Measurements from ENCODE around the gene TOX2.
A peak's percentile ranks its signal among the peaks of the same experiment; 100 is the strongest.

TOX2 gene

DNA sequence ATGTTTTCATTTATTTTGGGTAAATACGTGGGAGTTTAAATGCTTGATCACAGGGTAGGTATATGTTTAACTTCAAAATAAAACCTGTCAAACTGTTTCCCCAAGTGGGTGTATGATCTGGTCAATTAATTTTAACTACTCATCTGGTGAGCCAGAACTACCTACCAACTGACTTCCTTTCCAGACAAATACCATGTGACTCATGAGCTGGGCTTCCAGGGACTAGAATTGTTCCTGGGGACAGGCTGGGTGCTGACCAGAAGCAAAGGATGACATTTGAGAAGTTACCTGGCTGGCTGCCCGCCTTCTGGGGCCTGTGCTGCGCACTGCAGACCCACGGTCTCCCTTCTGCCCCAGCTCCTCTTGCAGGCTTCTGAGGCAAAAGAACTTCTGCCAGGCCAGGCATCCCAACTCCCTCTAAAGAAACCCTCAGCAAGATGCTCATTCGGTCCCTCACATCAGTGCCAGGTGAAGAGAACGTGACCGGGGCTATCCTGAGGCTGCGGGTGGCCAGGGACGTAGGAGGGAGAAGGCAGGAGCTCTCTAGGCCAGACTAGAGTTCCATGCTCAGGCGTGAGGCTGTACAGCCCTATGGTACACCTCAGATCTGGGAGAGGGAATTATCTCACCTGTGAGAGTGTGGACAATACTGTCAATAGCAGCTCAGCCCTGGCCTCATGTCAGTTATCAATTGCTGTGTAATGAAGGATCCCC is 168.7 kb downstream of the TOX2 start:
- DNase-seq, result no peak

DNA sequence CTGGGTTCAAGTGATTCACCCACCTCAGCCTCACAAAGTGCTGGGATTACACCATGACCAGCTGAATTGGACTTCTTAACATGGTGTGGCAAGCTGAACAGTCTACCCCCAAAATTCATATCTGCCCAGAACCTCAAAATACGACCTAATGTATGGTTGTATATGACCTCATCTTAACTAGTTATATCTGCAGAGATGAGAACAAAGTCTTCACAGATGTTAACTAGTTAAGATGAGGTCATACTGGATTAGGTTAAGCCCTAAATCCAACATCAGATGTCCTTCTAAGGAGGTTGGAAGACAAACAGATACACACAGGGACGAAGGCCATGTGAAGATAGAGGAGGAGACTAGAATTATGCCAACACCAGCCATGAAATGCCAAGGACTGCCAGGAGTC is 169.8 kb downstream of the TOX2 start:
- no peak for DNase-seq

DNA sequence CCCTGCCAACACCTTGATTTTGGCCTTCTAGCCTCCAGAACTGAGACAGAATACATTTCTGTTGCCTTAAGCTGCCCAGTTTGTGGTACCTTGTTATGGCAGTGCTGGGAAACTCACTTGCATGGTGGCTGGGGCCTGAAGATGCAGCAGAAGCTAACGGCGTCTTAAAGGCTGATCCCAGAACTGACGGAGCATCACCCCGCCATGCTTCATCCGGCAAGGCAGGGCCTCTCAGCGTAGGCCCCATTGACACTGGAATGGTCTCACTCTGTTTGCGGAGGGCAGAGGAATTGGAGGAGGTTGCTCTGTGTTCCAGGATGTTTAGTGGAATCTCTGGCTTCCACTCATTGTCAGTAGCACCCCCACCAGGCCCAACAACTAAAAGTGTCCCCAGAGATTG is 170.2 kb downstream of the TOX2 start:
- no peak for DNase-seq

DNA sequence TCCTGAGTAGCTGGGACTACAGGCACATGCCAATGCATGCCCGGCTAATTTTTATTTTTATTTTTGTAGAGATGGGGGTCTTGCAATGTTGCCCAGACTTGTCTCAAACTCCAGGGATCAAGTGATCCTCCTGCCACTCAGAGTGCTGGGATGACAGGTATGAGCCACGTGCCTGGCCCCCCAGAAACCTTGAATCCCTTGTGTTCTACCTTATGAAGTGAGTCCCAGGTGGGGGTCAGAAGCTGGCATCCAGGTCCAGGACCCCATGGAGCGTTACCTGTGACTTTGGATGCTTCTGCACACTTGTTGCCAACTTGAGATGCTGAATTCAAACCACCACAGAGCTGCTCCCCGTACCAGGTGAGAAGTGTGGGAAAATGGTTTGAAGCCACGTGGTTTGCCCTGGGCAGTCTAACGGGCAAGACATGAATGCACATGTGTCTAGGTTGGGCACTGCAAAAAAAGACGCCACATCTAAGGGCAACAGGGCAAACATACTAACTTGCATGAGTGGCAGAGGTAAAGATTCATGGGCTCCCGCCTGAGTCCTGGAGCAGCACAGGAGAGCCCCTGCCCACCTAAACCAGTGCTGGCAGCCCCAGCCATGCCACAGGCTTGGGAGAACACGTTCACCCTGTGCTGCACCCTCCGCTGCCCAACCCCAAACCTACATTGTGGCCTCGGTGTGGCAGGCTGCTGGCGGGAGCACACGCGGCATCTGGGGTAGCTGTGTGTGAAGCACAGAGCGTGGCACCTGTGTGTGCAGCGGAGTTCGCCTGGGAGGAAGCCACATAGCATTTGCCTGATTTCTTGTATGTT is 171.2 kb downstream of the TOX2 start:
- DNase-seq, result no peak

DNA sequence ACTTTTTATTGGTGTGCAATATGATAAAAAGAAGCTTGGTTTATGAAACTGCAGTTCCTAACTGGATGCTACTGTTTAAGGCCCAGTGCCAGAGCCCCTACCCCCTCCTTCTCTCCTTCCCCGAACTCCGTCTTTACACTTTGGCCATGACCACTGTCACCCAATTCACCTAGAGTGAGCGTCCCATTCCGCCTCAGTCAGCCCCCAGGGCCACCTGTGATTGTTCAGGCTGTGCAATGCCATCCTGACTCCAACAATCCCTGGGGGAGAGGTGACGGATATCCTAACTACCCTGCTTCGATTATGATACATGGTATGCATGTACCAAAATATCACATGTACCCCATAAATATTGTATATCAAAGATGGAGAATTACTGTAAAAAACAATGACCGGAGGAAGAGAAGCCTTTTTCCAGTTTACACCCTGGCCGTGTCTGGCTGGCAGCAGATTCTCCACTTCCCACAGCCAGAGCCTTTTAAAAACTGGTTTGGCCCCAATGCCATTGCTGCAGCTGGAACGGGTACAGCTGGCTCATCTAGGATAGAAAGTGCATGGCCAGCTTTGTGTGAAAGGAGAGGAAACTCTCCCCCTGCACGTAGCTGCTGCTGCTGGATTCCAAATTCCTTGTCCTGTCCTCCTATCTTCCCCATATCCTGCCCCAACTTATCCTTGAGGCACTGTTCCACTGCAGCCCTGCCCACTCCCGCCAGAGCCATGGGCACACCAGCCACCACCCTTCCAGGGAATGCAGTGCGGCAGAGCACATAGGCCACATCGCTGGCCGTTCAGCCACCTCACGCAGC is 172.6 kb downstream of the TOX2 start:
- no peak for DNase-seq

DNA sequence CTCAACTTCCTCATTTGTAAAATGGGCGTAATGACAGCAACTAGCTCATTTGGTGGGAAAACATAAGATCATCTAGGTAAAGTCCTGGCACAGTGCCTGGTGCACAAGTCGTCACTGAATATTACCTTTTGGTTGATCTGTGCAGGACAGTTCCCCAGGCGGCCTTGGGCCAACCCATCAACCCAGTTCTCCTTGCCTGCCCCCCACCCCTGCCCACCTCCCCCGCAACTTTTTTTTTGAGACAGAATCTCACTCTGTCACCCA is 173.1 kb downstream of the TOX2 start:
- no peak for DNase-seq

DNA sequence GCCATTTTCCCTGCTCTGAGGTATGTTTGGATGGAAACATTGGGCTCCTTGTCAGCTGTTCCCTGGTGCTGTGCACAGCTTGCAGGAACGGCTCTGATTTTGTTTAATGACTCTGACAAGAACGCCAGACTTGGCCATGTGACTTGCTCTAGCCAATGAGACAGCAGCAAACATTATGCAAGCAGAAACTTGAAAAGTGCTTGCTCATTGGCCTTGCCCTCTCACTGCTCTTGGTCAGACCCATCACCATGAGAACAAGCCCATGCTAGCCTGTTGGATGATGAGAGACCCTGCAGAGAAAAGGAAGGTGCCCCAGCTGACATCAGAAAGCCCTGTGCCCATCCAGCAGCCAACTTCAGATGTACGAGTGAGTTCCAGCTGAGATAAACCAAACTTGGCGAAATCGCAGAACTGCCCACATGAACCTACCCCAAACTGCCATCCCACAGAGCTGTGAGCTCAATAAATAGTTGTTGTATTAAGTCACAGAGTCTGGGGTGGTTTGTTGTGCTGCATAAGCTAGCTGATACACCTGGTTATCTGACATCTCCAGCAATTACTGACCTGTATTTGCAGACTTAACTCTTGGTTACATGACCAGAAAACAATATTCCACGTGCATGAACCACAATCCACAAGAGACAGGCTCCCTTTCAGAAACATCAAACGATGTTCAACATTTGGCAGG is 175.5 kb downstream of the TOX2 start:
- no peak for DNase-seq

DNA sequence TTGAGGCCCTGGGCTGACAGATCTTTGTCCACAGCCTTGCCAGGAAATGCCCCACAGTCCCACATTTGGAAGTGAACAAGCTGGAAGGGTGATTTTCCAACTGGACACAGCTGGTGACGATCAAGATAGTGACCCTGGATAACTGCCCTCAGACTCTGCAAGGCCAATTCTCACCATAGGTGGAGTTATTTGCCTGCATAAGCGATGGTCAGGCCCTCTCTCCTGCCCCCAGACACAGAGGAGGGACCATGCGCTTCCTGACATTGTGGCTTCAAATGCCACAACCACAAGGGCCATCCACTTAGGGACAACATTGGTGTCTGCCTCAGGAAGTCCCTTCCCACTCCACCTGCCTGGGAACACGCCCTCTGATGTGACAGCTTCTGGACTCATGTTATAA is 176.4 kb downstream of the TOX2 start:
- DNase-seq, result no peak

DNA sequence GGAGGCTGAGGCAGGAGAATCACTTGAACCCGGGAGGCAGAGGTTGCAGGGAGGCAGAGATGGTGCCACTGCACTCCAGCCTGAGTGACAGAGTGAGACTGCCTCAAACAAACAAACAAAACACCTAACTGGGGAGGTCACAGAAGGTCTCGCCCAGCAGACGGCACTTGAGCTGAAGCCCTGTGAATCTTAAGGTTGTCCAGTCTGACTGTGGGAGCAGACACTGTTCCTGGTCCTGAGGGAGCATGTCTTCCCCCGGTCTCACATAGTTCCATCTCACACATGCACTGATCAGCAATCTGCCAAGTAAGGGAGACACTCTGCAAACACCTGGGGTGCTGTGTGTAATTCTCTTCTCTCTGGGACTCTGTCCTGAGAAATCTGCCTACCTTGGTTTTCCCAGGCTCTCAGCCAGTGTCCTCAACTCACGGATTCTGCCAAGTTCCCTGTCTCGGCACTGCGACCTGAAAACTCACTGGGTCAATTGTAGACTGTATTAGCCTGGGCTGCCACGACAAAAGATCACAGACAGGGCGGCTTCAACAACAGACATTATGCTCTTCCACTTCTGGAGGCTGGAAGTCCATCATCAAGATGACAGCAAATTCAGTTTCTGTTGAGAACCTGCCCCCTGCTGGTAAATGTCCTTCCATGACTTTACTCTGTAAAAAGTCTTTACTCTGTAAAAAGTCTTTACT is 178.0 kb downstream of the TOX2 start:
- DNase-seq, result peak; percentile 23

DNA sequence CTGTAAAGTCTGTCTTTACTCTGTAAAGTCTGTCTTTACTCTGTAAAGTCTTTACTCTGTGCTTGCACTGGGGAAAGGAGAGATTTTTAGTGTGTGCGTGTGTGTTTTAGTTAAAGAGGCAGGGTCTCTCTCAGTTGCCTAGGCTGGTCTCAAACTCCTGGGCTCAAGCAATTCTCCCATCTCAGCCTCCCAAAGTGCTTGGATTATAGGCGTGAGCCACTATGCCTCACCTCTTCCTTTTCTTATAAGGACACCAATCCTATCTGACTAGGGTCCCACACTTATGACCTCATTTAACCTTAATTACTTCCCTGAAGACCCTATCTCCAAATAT is 178.6 kb downstream of the TOX2 start:
- DNase-seq, result no peak

DNA sequence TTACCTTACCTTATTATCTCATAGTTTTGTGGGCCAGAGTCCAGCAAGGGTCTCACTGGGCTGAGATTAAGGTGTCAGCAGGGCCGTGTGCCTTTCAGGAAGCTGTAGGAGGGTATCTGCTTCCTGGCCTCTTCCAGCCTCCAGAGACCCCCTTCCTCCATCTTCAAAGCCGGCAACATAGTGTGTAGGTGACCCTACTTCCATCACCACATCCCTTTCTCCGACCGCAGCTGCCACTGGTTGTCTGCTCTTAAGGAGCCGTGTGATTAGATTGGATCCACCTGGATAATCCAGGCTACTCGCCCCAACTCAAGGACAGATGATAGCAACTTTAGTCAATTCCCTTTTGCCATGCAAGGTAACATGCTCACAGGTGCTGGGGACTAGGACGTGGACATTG is 181.2 kb downstream of the TOX2 start:
- DNase-seq, result no peak

DNA sequence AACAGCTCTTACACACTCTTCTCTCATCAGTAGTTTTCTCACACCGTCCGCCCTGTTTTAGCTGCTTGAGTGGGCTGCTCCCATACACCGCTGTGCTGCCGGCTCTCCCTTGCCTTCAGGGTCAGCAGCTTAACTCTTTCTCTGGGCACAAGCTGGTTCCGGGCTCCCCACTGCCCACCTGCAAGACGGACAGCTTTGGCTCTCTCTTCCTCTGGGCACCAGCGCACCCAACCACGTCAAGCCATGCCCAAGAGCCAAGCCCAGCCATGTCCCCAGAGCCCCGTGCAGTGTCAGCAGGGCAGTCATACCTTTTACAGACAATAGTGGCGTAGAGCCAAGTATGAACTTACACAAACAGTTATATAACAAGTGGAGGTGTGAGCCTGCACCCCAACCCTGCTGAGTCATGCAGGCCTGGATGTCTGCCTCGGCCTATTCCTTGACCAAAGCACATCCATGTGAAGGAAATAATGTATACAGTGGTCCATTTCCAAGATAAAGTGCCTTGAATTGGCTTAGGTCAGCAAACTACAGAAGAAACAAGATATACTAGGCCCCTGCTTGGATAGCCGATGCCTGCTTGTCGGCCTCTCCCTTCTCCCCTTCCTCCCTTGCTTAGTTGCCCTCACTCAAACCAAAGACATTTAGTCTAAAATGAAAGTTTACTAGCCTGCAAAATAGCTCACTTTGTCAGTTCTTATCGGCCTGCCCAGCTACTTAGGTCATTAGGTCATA is 183.0 kb downstream of the TOX2 start:
- DNase-seq, result no peak

DNA sequence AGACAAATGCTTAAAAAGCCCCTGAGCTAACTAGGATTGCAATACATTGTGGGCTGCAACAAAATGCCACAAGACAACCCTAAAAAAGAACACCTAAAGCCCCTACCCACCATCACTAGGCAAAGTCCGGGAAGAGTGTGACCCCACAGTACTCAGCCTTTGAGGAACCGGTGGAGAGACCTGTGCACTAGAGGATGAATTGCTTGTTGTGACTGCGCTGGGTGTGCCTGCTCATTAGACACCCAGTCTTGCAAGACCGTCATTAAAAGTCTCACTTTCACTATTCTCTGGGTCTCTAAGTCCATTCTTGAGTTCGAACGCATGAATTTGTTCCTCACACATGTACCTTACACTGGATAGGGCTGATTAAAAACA is 183.6 kb downstream of the TOX2 start:
- DNase-seq, result no peak

DNA sequence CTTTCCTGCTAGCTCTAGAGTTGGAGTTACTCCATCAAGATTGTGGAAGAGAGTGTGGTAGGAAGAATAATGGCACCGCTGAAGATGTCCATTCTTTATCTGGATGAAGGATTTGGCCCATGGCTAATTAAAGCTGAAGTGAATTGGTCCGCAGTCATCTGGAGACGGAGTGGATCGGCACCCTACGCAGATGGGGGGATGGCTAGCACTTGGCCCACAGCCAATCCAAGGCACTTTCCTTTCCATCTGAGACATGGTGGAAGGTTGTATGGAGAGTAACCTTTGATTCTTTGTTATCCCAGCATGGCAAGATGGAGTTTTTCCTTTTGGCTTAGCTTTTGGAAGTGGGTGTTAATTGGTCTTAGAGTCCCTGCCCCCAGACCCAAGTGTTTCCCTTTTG is 184.0 kb downstream of the TOX2 start:
- no peak for DNase-seq

DNA sequence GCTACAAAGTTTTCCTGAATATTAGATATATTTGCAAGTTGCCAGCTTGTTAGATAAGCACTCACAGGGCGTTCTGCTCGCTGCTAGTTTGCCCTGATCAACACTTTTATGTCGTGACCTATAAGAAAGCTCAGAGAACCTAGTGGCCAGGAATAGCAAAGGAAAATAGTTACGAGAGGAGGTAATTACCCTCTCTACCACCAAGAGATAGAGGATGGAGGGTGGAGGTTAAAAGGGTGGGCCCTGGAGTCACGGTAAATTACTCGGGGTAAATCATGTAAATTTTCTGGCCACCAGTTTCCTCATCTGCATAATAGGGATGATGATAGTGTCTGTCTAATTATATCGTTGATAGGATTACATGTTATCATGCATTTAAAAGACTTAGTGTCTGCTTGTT is 185.2 kb downstream of the TOX2 start:
- no peak for DNase-seq

DNA sequence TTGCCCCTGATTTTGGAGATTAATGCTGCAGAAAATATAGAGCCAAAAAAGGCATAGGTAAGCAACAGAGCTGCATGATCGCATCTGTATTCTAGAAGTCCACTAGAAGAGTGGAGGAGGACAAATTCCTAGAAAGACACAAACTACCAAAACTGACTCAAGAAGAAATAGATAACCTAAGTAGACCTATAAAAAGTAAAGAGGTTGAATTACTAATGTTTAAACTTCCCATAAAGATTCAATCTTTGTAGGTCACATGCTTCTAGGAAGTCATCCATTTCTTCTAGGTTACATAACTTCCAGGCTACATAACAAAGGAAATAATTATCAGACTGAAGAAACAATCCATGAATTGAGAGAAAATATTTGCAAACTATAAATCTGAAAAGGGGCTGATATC is 187.9 kb downstream of the TOX2 start:
- no peak for DNase-seq

DNA sequence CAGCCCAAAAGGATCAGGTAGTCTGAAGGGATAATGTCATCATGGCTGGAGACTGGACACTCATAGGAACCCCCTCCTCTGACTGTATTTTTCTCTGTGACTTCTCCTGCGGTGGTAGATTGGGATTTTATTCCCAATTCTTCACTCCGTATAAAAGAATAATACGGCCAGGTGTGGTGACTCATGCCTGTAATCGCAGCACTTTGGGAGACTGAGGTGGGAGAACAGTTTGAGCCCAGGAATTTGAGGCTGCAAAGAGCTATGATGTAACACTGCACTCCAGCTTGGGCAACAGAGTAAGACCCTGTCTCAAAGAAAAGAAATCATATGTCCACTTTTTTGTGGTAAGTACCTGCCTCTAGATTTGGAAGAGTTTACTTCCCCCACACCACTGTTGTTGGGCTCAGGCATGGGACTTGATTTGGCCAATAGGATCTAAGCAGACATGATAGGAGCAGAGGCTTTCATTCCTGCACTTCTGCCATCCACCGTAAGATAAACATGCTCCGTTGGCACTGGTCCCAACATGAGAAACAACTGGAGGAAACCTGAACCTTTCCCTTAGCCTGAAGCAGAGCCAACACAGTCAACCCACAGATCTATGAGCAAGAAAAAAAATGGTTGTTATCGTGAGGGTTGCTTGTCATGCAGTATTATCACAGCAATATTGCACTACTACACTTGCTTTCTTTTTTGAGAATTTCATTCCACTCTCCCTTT is 190.3 kb downstream of the TOX2 start:
- no peak for DNase-seq

DNA sequence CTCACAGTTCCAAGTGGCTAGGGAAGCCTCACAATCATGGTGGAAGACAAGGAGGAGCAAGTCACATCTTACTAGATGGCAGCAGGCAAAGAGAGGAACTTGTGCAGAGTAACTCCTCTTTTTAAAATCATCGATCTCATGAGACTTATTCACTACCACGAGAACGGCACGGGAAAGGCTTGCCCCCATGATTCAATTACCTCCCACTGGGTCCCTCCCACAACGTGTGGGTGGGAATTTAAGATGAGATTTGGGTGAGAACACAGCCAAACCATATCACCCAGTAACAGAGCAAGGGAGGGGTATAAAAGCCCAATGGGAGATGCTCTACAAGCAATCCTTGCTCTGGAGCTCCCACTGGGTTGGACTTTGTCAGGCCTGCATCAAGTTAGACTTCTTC is 192.0 kb downstream of the TOX2 start:
- no peak for DNase-seq

DNA sequence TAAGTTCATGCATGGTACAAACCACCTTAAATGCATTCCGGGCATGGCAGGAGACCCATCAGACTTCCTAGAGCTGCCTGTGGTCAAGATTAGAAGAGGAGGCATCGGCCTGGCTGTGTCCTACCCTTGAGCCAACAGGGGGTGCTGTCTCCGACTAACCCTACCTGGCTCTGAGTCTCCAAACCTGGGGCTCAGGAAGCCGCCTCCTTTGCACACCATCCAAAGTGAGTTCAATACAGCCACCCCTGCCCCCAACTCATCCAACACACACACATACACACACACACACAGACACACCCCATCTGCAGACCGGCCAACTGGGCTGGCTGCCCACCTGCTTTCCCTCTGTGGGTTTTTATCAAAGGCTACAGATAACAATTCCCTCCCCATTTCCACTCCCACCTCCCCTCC is 195.3 kb downstream of the TOX2 start:
- no peak for DNase-seq

DNA sequence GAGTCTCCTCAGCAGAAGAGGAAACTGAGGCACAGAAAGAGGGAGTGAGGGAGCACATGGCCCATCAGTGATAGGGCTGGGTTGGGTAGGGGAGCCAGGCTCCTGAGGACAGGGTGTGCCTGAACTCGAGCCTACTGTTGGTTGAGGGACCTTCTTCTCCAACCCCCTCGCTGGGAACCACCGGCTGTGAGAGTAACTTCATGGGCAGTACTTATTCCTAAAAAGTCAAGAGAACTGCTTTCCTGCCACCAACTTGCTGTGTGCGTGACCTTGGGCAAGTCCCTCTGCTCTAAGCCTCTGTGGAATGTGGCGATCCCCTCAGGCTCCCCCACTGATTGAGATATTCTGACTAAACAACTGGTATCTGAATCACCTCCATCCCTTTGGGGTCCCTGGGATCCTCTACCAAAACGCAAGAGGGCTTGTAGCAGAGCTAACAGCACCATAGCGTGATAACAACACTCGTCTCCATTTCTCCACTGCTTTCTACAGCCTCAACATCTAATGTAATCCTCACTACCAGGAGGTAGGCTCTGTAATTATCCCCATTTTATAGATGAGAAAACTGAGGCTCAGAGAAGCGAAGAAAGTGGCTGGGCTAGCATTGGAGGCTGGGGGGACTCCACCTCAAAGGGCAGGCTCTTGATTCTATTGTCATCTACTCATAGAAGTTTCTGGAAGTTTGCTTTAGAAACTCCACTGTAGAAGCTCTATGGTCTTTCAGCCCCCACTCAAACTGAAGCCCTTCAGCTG is 196.3 kb downstream of the TOX2 start:
- no peak for DNase-seq

All from activated CD4-positive, alpha-beta T cell treated with anti-CD3 and anti-CD28 coated beads, Interleukin-2, amount 50 U/mL, for 1 hour (primary cell).